B cell (primary cell): ENCODE data around the gene FEZ2.

Experiments used
- EZH2 ChIP-seq: IDR thresholded peaks from 2 replicates; pipeline ENCODE4 v1.6.1; 2012; ENCODE audit warnings: borderline replicate concordance, low read depth, mild to moderate bottlenecking, moderate library complexity, low read length; ENCODE audit not compliant: insufficient read depth, poor library complexity, severe bottlenecking
- TF ChIP-seq, protein P1 (sequence below): fragments of 200-600 bp; IDR thresholded peaks from one replicate; pipeline ENCODE4 v1.8.0; 2022; ENCODE audit warnings: antibody characterized with exemption, mild to moderate bottlenecking

GRCh38 chr2:36620321-36620720 lies 22.4 kb upstream of the FEZ2 start:
- TF ChIP-seq, protein P1, sequence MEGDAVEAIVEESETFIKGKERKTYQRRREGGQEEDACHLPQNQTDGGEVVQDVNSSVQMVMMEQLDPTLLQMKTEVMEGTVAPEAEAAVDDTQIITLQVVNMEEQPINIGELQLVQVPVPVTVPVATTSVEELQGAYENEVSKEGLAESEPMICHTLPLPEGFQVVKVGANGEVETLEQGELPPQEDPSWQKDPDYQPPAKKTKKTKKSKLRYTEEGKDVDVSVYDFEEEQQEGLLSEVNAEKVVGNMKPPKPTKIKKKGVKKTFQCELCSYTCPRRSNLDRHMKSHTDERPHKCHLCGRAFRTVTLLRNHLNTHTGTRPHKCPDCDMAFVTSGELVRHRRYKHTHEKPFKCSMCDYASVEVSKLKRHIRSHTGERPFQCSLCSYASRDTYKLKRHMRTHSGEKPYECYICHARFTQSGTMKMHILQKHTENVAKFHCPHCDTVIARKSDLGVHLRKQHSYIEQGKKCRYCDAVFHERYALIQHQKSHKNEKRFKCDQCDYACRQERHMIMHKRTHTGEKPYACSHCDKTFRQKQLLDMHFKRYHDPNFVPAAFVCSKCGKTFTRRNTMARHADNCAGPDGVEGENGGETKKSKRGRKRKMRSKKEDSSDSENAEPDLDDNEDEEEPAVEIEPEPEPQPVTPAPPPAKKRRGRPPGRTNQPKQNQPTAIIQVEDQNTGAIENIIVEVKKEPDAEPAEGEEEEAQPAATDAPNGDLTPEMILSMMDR: no peak
- TF ChIP-seq EZH2: no peak
